NCI-H510A (cell line): ENCODE results near the gene NEDD8.

Experiments used
- DNase-seq: peaks from one replicate; lab custom pipeline; 2025; lab: John Stamatoyannopoulos, UW

The NEDD8 gene

DNA sequence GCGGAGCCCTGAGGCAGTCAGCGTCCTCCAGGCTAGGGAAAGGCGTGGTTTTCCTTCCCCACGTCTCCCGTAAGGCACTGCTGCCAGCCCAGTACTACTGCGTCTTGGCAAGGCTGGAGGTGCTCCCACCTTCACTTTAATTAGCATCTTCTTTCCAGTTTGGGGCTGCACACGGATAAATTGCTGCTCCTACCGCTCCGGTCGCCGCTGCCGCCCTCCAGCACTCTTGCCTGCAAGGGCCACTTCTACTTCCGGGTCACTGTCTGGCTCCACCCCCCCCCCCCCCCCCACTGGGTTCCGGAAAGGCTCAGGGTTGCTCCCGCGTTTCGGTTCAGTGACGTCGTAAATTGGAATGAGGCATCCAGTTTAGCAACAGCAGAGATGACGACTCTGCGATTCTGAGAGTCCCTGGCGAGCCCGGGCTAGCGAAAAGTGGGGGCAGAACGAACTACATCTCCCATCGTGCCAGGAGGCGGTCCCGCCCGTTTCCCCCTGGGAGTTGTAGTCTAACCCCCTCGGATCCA, at the start of gene NEDD8:
NEDD8 (minus strand) TSS at position 247 of the 524 bp plus-strand sequence; CDS start at position 147, 100 bp downstream.
- DNase-seq, result peak; percentile 87

DNA sequence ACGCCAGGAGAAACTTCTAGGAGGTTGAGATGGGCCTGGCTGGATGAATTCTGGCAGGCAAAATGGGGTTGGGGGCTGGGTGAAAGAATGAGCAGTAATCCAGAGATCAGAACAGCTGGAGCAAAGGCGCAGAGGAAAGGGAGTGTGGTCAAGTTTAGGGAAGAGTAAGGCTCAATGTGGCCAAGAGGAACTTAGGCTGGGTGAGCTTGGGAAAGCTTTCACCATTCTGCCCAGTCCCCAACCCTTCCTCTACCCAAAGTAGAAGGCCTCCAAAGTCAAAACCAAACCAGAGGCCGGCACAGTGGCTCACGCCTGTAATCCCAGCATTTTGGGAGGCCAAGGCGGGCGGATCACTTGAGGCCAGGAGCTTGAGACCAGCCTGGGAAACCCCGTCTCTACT, 49.5 kb upstream of the NEDD8 start:
- no peak for DNase-seq

DNA sequence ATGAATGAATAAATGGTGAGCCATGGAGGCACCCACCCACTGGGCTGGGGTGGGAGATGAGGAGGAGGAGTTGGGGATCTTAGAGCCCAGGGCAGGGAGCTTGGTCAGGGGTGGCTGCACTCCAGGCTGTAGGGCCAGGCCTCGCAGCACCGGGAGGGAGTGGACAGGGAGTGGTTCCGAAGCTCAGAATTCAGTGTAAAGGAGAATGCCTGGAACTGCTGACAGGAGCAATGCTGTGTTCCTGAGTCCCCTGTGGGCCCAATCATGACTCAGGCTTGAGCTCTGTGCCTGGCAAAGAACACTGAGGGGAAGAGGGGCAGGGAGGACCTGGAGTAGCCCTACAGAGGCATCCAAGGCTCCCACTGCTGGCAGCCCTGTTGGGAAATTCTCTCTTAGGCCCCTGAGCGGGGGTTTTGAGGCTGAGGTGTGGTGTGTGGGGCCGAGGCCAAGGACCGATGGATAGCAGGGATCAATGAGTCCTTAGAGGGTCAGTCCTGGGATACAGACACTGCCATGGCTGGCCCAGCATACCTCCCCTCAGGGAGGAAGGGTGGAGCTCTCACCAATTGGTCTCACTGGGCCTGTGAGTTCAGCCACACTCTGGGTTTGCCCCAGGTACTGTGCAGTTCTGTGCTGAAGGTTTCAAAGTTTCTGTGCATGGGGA, 48.8 kb upstream of the NEDD8 start:
- no peak for DNase-seq

DNA sequence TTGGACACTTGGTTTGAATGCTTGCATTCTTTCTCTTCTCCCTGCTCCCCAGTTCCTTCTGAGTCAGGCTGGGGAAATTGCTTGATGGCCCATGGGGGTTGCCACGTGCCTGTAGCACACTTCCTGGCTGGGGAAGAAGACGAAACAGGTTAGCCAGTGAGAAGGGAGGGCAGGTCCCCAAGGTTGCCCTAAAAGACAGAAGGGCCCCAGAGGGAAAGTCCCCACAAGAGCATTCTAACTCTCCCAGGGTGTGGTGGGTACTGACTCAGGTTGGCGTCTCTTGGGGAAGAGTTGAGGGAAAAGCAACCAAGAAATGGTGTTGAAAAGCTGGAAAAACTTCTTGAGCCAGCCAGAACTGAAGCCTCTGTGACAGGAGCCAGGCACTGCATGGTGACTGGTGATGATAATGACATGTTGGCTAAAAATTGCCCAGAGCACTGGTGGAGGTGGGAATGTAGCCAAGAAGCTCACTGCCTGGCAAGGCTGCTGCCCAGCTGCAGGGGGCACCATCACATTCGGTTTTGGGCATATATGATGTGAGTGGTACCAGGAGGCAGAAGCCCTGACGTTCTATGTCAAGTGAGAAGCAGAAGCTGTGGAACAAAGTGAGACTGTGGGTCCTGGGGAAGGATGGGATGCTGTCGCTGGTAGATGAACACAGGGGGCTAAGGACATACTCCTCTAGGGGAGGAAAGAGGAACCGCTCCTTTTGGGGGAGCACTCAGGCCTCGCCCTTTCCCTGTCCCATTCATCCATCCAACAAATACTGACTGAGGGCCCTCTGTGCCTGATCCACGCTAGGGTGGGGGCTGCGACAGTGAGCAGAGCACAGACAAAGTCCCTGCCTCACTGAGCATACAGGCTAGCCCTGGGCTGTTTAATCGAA, 47.4 kb upstream of the NEDD8 start:
- no peak for DNase-seq

DNA sequence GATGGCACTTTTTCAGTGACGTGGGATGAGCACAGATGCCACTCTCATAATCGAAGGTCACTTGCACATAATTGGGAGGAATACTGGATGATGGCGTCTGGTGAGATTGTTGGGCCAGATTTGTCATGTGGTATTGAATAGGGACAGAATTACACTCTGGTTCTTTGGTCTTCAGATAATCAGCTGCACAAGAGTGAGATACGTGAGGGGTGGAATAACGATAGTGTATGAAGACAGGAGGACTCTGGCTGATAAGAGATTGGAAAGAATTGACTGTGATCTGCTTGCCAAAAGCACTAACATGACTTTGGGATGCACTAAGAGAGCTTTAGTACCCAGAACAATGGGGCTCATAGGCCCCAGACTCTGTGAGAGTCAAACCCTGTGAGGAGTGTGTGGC, 46.3 kb upstream of the NEDD8 start:
- no peak for DNase-seq

DNA sequence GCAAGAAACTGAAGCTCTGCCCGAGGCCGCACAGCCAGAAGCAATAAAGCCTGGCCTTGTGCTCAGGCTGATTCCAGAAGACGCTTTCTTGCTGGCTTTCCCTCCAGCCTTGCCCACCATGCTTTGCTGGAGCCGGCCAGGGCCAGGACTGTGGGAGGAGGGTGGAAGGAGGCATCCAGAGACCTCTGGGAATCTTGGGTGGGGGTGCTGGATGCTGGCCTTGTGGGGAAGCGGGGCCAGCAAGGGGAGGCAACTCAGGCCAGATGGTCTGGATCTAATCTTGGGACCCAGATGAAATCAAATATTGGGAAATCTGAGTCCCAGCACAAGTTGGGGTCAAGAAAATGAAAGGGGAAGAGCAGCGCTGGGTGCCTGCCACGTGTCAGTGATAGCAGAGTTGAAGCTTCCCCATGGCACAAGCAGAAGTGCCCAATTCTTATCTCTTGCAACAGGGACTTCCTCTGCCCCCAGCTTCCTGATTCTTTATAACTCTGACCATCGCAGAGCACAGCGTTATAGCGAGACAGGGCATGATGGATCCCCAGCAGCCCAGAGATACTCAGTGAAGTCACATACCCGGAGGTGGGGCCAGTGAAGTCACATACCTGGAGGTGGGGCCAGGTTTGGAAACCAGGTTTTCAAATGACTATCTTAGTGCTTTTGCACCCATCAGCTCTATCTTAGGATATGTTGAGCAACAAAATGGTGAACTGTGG, 45.6 kb upstream of the NEDD8 start:
- no peak for DNase-seq

DNA sequence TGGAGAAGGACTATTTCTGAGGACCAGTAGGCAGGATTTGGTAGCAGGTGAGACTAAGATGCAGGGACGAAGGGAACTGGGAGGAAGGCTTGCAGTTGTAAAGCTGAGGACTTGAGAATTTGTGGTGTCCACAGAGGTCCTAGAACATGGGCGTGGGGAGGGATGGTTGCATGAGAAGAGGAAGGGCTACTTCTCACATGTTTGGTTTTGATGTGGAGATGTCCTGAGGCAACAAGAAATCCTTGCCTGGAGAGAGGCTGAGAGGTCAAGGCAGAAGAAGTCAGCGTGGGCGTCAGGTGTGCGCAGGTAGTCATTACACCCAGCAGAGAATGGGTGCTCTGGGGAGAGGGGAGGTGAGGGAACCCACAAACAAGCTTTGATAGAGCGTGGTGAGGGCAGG, 44.9 kb upstream of the NEDD8 start:
- DNase-seq, result no peak

DNA sequence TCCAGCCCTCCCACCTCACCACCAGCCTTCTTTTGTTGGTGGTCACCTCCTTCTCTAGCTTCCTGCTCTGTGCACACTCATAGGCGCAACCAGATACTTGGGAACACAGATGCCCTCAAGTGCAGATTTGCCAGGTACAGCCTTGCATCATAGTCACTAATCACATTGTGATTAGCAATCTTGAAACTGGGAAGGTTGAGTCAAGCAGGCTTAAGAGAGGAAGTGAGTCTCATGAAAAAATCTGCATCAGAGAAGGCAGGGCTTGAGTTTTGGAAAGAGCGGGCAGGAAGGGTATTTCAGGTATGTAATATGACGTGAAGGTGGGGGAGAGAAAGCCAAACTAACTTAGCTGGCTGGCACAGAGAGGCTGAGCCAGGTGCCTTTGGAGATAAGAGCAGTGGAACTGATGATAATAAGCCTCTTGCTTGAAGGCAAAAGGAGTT, 42.0 kb upstream of the NEDD8 start:
- no peak for DNase-seq

DNA sequence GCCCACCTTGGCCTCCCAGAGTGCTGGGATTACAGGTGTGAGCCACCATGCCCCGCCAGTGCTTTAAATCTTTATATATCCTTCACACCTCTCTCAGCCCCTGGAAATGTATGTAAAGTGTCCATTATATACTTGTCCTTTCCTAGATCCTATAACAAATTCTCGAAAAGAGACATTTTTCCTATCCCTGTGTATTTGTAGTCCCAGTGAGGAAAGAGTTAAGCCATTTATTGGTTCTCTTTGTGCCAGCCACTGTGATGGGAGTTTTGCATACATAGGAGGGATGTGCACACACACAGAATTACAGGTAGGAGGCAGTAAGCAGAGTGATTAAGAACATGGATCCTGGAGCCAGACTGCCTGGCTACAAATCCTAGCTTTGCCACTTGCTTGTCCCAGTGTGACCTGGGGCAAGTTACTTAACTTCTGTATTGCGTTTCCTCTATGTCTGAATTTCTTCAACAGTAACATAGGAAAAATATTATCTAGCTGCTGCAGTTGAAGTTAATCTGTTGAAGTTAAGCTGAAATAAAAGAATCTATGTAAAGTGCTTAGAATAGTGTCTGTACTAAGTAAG, 41.3 kb upstream of the NEDD8 start:
- DNase-seq, result no peak

DNA sequence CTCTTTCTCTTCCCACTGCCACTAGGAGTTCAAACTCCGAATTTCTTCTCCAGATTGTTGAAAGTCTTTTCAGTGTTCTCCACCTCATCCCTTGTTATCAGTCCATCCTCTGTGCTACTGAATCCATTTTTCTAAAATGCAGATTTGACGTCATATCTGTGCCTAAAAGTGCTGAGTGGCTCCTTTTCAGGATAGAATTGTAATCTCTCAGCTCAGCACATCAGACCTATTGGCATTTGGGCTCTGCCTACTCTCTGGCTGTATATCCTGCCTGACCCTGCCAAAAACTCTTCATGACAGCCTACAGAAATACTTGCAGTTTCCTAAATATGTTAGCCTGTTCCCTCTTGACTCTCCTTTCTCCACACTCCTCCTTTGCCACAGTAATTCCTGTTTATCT, 40.3 kb upstream of the NEDD8 start:
- DNase-seq, result no peak

DNA sequence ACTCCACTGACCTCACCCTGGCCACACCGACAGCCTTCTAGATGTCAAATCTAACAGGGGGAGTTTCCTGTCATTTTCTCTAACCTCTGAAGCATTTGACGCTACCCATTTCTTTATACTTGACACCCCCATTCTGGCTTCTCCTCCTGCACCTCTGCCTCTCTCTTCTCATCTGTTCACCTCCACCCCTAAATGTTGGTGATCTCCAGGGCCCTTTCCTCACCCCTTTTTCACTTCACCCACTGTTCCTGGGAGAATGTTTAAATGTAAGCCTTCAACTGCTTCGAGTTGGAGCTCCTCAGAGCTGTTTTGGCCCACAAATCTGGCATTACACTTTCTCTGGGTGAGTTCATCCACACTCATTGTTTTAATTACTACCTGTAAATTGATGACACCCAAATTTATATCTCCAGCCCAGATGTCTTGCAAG, 39.7 kb upstream of the NEDD8 start:
- DNase-seq, result no peak

DNA sequence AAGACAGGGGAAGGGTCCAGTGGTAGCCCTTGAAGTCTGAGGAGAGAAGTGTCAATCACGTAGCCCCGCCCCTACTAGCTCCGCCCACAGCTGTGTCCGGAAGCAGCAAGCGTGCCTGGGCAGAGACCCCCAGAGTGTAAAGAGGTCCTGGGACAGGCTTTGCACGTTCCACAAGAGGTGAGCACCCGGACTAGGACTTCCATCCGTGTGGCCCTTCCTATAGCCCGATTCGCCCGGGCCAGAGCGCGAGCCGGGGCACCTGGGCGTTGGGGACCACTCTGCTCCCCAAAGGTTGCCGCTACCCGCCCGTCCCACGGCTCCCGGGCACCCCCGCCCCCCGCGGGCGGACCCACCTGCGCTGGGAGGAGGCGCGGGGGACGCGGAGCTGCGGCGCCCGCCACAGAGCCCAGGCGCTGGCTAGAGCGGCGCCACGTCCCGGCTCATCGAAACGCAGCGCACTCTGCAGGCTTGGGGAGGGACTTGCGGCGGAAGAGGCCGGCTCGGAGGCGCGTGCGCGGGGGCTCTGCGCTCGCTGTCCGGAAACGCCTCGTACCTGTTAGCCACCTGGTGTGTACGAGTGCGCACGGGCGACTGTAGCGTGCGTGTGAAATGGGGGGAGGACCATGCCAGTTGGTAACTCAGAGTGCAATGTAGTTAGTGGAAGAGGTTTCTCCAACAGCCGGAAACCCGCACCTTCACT, 39.1 kb upstream of the NEDD8 start, which contains the start of gene RABGGTA:
RABGGTA (minus strand) TSS at position 464 of the 700 bp plus-strand sequence. CDS start 482 bp downstream, outside the sequence.
- DNase-seq, result peak; percentile 92

DNA sequence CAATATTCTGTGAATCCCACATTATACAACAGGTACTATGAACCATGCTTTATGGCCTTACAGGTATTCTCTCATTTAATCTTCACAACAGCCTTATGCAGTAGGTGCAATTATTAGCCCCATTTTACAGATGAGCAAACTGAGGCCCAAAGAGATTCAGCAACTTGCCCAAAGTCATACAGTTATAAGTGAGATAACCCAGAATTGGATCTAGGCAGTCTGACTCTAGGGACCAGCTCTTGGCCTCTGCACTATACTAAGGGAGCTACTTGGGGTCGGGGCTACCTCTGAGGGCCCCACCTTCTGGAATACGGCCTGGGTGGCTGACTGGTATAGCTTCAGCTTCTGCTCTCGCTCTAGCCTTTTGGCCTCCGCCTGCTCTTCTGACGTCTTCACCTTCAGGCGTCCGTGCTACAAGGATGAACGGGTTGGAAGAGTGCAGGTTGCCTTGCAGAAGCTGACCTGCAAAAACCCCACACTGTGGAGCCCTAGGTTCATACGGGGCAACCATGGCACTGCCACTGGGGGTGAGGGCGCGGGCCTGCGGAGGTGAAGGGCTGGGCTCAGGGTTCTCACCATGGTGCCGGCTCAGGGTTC, 38.5 kb upstream of the NEDD8 start:
- DNase-seq, result no peak

DNA sequence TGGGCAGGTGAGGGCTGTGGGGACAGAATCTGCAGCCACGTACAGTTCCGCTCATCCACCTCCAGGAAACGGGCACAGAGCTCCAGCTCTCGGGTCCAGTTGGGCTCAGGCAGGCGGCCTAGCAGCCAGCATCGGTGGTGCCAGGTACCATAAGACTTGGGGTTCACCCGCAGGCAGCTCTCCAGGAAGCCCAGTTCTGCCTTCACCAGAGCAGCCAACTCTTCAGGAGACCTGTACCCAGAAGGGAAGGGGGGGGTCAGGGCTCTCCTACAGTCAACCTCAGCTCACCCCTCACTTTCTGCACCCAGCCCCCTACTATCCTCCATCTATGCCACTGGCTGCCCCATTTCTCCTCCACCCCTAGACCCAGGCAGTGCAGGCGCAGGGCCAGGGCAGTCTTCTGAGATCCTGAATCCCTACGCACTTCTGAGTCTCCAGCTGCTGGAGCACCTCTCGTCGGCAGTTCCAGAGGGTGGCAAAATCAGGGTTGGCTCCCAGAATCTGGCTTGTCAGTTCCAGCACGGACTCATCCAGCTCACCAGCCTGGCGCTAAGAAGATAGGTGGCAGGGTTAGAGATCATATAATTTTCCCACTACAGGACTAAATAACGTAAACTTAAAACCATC, 37.9 kb upstream of the NEDD8 start:
- no peak for DNase-seq

DNA sequence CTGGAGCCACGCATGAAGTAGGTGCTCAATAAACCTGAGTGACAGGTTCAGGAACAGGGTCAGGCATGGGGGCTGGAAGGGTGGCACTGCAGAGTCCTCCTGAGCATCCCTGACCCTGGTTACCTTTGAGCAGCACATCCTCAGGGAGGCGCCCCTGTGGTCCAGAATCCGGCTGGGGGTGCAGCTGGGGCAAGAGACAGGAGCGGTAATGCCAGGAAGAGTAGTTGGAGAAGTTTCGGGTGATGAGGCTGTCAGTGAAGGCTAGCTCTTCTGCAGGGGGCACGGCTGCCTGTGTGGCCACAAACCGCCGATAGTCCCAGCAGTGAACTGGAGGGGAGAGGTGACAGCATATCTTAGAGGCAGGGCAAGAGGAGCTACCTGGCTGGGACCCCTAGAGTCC, 37.2 kb upstream of the NEDD8 start:
- no peak for DNase-seq

DNA sequence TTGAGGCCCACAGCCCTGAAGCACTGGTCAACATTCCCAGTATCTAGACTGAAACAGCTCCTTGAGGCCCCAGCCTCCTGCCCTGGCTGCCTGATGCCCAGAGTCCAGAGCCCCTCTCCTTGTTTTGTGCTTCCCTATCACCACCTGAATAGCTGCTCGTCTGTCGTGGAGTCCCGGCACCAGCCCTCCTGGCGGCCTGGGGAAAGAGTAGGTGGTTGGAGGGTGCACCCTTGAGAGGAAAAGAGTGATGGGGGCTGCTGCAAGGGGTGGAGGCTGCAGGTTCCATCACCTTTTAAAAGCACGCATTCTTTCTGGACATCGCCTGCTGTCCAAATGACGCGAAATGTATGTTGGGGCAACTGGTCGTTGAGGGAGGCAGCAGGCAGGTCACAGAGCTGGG, 36.1 kb upstream of the NEDD8 start:
- DNase-seq, result no peak

DNA sequence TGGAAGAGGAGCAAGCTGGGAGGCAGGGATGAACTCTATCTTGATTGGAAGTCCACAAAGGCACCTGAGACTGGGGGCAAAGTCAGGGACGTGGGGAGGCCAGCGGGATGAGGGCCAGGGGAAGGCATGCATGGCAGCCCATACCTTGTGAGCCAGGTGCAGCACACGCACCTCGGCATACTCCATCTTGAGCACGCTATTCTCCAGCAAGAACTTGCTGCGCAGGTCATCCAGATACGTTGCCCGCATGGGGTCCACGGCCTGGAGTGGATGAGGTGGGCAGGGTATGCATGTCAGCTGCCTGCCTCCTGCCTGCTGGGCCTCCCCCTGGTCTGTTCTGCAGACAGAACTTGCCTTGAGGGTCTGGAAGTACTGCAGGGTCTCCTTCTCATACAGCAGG, 35.3 kb upstream of the NEDD8 start:
- no peak for DNase-seq

DNA sequence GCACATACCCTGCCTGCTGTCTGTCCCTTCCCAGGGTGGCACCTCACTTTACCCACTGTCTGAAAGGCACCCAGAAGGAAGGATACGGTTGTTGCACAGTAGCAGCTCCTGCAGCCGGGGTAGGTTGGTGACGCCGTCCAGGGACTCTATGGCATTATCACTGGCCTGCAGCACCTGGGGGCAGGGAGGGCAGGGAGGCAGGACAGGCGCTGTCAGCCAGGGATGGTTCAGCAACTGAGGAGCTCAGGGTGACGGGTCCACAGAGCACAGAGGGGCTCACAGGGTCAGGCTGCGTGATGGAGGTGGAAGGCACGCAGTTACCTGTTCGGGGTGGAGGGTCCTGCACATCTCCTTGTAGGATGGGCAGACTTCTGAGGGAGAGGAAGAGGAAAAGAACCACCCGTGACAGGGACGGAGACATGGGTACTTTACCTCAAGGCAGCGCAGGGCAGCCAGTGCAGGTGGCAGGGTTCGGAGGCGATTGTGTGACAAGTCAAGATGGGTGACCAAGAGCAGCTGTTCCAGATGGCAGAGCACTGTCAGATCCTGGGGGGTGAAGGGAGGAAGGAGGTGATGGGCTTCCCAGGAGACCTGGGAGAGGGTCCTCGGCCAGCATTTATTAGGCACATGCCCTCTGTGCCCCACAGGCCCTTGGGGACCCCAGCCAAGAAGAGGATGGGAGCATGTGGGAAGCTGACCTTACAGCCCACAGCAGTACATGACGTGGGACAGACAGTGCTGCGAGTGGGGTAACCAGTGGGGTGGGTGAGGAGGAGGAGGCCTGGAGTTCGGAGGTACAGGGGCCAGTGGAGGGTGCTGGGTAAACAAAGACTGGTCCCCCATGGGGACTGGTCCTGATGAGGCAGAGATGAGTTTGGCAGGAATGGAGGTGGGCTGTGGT, 34.4 kb upstream of the NEDD8 start:
- DNase-seq, result no peak

DNA sequence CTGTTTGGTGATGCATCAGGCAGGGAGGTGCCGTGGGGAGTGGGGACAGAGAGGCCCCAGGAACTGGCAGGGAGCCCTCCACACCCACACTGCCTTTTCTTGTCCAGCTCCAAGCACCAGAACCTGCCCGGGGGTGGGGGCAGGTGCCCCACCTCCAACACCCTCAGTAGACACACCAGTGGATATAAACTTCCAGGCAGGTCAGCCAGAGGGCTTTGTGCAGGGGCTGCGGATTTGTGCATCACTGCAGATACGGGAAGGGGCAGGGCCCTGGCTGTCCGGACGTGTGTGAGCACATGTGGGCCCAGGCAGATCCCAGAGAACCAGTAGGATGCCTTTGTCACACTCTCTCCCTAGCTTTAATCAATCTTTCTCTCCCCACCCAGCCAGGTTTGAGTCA, 32.1 kb upstream of the NEDD8 start:
- no peak for DNase-seq
